Natural killer cell (primary cell): ENCODE data around the gene PKD2L1. TPM values are rescaled to one million over a fixed set of nuclear protein-coding genes. Genes with fewer than 3 reads are reported as not detected.

Experiments used
- ATAC-seq, 3 donors: fragments of 150-1000 bp in 2 of 3; fragments of 200-7000 bp in 1 of 3; cut with Tn5 transposase; 1 replicate in 1 of 3; 2 replicates in 2 of 3; pipeline ENCODE4 v1.10.0; 2021; ENCODE audit warnings: mild to moderate bottlenecking in 2 of 3, moderate library complexity in 2 of 3
- DNase-seq, 2 donors: peaks; one replicate each; pipeline versions ENCODE4 v3.0.0 to v3.0.0-alpha.2; 2013 to 2021; ENCODE audit warnings: mixed read lengths in 1 of 2
- H3K27ac ChIP-seq: one replicate; pipeline ENCODE4 v1.5.1; 2013; ENCODE audit warnings: mild to moderate bottlenecking, low read length
- H3K27me3 ChIP-seq: one replicate; pipeline ENCODE4 v1.6.1; 2013; ENCODE audit warnings: low read length; ENCODE audit not compliant: control insufficient read depth, insufficient read depth
- H3K36me3 ChIP-seq: one replicate; pipeline ENCODE4 v1.6.1; 2013; ENCODE audit warnings: low read length; ENCODE audit not compliant: control insufficient read depth, insufficient read depth
- H3K4me1 ChIP-seq: one replicate; pipeline ENCODE4 v1.6.1; 2013; ENCODE audit warnings: low read length; ENCODE audit not compliant: control insufficient read depth, insufficient read depth
- H3K4me3 ChIP-seq: one replicate; pipeline ENCODE4 v1.5.1; 2013; ENCODE audit warnings: low read length
- H3K9me3 ChIP-seq: one replicate; pipeline ENCODE4 v1.6.1; 2013; ENCODE audit warnings: low read length; ENCODE audit not compliant: control insufficient read depth, insufficient read depth
- H3K27ac Mint-ChIP-seq, 2 donors: one replicate each; pipeline ENCODE4 v1.8.0; 2022; ENCODE audit warnings: mild to moderate bottlenecking in 2 of 2, mixed read lengths in 2 of 2, moderate library complexity in 1 of 2
- H3K27me3 Mint-ChIP-seq, 2 donors: one replicate each; pipeline ENCODE4 v1.8.0; 2022; ENCODE audit warnings: low read depth in 2 of 2, mixed read lengths in 2 of 2
- H3K36me3 Mint-ChIP-seq: one replicate; pipeline ENCODE4 v1.8.0; 2022; ENCODE audit warnings: mixed read lengths
- H3K4me1 Mint-ChIP-seq, 2 donors: one replicate each; pipeline ENCODE4 v1.8.0; 2022; ENCODE audit warnings: mixed read lengths in 2 of 2
- H3K4me3 Mint-ChIP-seq: one replicate; pipeline ENCODE4 v1.8.0; 2022; ENCODE audit warnings: mild to moderate bottlenecking, moderate library complexity, mixed read lengths
- H3K9me3 Mint-ChIP-seq, 2 donors: one replicate each; pipeline ENCODE4 v1.8.0; 2022; ENCODE audit warnings: mixed read lengths in 2 of 2
- CTCF ChIP-seq: fragments of 200-600 bp; IDR thresholded peaks from one replicate; pipeline ENCODE4 v1.8.0; 2022; ENCODE audit warnings: antibody characterized with exemption
- WGBS: methylation state at CpG from one replicate; pipeline ENCODE4 v1.1.7; 2013; ENCODE audit warnings: missing lambda C conversion rate; ENCODE audit not compliant: insufficient coverage; 5-methylcytosine and 5-hydroxymethylcytosine counted together
- intact Hi-C: fragments of 100-400 bp; cut with micrococcal nuclease; formaldehyde crosslinking; loops from one replicate; pipeline ENCODE4 v1.14.2; 2022
- total RNA-seq, 4 donors: library from RNA; stranded (reverse); fragments of 120-200 nt in 1 of 4; gene quantifications; one replicate each; pipeline versions ENCODE4 v1.2.3 to v1.2.4, GENCODE V29; 2013 to 2022

The PKD2L1 gene
- total RNA-seq, 3 donors from 2014 or later (not counting 1 experiment from before 2014, with no cell fraction given), result not detected

GRCh38 chr10:100374200-100374655 lies 44.2 kb upstream of the PKD2L1 start:
- DNase-seq, result no peak
- Mint-ChIP-seq H3K36me3 (no peaks in the 10 kb centered on the region), H3K27me3 (peaks cover 0 to 7% of the 10 kb centered on the region in 2 donors), H3K9me3 (no peaks in the 10 kb centered on the region), H3K4me1 (peaks cover 31 to 42% of the 10 kb centered on the region in 2 donors), H3K27ac (no peak overlapping the region), H3K4me3 (no peak overlapping the region)
- H3K27ac ChIP-seq, result peak overlapping the region; percentile 90
- no peak for TF ChIP-seq CTCF
- no peaks in the 10 kb centered on the region for H3K36me3 ChIP-seq
- H3K4me3 ChIP-seq, result peak overlapping the region; percentile 65
- intact Hi-C loops, result loop anchor here (5.0 kb wide), 2 partner anchors 37 to 163 kb away; partner anchors contain the start of gene HIF1AN
- peaks cover 61% of the 10 kb centered on the region for H3K4me1 ChIP-seq
- WGBS, result 33% methylated on average over 3 of the region's 3 CpGs
- no peaks in the 10 kb centered on the region for H3K9me3 ChIP-seq
- ATAC-seq, result no peak
- H3K27me3 ChIP-seq, result no peaks in the 10 kb centered on the region

GRCh38 chr10:100373298-100374199 lies 43.5 kb upstream of the PKD2L1 start:
- peak overlapping the region; percentile 65 for H3K4me3 ChIP-seq
- no peaks in the 10 kb centered on the region for H3K36me3 ChIP-seq
- no peaks in the 10 kb centered on the region for H3K36me3 Mint-ChIP-seq
- DNase-seq (peak; percentile 84 to 89), ATAC-seq (peak; percentile 65 to 91 (median 84))
- no peak overlapping the region for H3K4me3 Mint-ChIP-seq
- no peak overlapping the region for H3K27ac Mint-ChIP-seq
- WGBS, result under 1% methylated on average over 45 of the region's 45 CpGs
- no peaks in the 10 kb centered on the region for H3K9me3 Mint-ChIP-seq
- H3K9me3 ChIP-seq, result no peaks in the 10 kb centered on the region
- peaks cover 31 to 42% of the 10 kb centered on the region in 2 donors for H3K4me1 Mint-ChIP-seq
- peaks cover 61% of the 10 kb centered on the region for H3K4me1 ChIP-seq
- H3K27me3 ChIP-seq, result no peaks in the 10 kb centered on the region
- no peak for TF ChIP-seq CTCF
- H3K27ac ChIP-seq, result peak overlapping the region; percentile 90
- peaks cover 0 to 7% of the 10 kb centered on the region in 2 donors for H3K27me3 Mint-ChIP-seq
- intact Hi-C loops, result loop anchor here (5.0 kb wide), 2 partner anchors 36 to 164 kb away; partner anchors contain the start of gene HIF1AN

- Histone ChIP-seq H3K36me3 (no peaks in the 10 kb centered on the region), H3K4me1 (peaks cover 56% of the 10 kb centered on the region), H3K27ac (peak overlapping the region; percentile 90), H3K4me3 (peak overlapping the region; percentile 65), H3K9me3 (no peaks in the 10 kb centered on the region), H3K27me3 (no peaks in the 10 kb centered on the region)
- H3K27me3 Mint-ChIP-seq, result no peaks in the 10 kb centered on the region
- H3K9me3 Mint-ChIP-seq, result no peaks in the 10 kb centered on the region
- no peak overlapping the region for H3K27ac Mint-ChIP-seq
- no peak overlapping the region for H3K4me3 Mint-ChIP-seq
- 33% methylated on average over 15 of the region's 16 CpGs for WGBS
- no peak for ATAC-seq
- no peaks in the 10 kb centered on the region for H3K36me3 Mint-ChIP-seq
- no peak for DNase-seq
- TF ChIP-seq CTCF, result no peak
- intact Hi-C loops, result loop anchor here (5.0 kb wide), 2 partner anchors 35 to 165 kb away; partner anchors contain the start of gene HIF1AN
- peaks cover 22 to 34% of the 10 kb centered on the region in 2 donors for H3K4me1 Mint-ChIP-seq
These were observed 42.6 kb upstream of the PKD2L1 start for GRCh38 chr10:100372415-100373297.
